K562 (cell line): ENCODE measurements around the gene IRX2.

ENCODE experiments used
- SMAD1 ChIP-seq: fragments of 150-350 bp; IDR thresholded peaks from 2 replicates; pipeline ENCODE4 v1.6.1; 2014; ENCODE audit warnings: low read length, low read depth; ENCODE audit not compliant: partially characterized antibody
- SMARCC2 ChIP-seq: fragments of 450-650 bp; IDR thresholded peaks from 2 replicates; pipeline ENCODE4 v1.6.1; 2017; ENCODE audit warnings: antibody characterized with exemption, moderate library complexity, mild to moderate bottlenecking, low read depth
- ZNF175 ChIP-seq: fragments of 200-800 bp; sonication (Bioruptor generic); IDR thresholded peaks from 2 replicates; pipeline ENCODE4 v1.6.1; 2016; ENCODE audit warnings: low read depth, mild to moderate bottlenecking, missing genetic modification characterization, missing compliant biosample characterization
- TF ChIP-seq, protein P1 (sequence below), 3 experiments: IDR thresholded peaks in 2 of 3; conservative IDR thresholded peaks in 1 of 3; 2 replicates each; pipeline ENCODE4 v1.5.1; 2011 to 2012; ENCODE audit warnings: low read length in 3 of 3, mild to moderate bottlenecking in 3 of 3, control low read depth in 2 of 3, improper control_type of control experiment in 1 of 3, inconsistent platforms in 1 of 3, low read depth in 1 of 3, mixed read lengths in 1 of 3, moderate library complexity in 1 of 3; ENCODE audit not compliant: insufficient read depth in 2 of 3
- TF ChIP-seq, protein P2 (sequence below), 2 experiments: fragments of 150-350 bp in 1 of 2; IDR thresholded peaks; 2 replicates each; pipeline ENCODE4 v1.6.1; 2012 to 2016; ENCODE audit warnings: low read depth in 2 of 2, low read length in 2 of 2, mild to moderate bottlenecking in 1 of 2, moderate library complexity in 1 of 2

DNA sequence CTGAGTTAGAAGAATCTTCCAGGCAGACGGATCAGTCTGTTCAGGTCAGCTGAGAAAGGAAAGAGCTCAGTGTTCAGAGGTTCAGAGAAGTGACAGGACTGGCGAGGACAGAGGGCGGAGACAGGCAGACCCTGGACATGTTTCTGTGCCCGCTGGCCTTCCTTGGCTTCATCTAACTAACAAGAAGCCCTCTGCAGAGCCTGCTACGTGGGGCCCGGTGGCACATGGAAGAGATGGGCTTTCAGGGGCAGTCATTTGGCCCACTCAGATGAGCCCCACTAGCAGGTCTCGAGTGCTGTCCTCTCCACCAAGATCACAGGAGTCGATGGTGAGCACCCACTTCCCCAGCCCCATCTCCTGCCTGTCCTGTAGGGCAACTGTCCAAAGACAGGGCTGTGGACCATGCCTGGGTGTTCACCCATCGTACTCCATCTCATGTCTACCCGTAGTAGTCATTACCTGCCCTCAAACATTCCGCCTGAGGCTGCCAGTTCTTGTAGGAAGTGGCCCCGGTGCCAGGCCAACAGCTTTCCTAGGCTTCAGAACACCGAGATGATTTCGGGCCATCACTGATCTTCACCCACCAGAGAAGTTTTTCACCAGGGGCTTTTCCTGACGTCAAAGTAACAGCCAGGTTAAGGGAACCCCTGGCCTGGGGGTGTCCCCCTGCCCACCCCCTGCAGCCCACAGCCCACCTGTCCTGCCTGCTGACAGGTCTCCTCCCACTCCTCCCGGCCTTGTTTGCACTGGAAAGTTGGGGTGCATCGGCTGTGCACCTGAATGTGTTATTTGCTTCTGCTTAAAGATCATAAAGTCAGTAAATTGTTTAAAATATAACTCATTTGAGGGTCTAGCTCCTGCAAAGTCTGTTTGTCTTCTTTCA is 14.0 kb downstream of the IRX2 start:
- TF ChIP-seq SMAD1 (no peak), ZNF175 (no peak), SMARCC2 (no peak)
- TF ChIP-seq, protein P1, sequence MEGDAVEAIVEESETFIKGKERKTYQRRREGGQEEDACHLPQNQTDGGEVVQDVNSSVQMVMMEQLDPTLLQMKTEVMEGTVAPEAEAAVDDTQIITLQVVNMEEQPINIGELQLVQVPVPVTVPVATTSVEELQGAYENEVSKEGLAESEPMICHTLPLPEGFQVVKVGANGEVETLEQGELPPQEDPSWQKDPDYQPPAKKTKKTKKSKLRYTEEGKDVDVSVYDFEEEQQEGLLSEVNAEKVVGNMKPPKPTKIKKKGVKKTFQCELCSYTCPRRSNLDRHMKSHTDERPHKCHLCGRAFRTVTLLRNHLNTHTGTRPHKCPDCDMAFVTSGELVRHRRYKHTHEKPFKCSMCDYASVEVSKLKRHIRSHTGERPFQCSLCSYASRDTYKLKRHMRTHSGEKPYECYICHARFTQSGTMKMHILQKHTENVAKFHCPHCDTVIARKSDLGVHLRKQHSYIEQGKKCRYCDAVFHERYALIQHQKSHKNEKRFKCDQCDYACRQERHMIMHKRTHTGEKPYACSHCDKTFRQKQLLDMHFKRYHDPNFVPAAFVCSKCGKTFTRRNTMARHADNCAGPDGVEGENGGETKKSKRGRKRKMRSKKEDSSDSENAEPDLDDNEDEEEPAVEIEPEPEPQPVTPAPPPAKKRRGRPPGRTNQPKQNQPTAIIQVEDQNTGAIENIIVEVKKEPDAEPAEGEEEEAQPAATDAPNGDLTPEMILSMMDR (IDR thresholded peaks at IDR 0.05 in 2 of 3, conservative IDR thresholded peaks at IDR 0.05 in 1 of 3; ENCODE audit: insufficient read depth in 2 of 3, low read depth in 1 of 3, low read length in 3 of 3) = no peak
- TF ChIP-seq, protein P2, sequence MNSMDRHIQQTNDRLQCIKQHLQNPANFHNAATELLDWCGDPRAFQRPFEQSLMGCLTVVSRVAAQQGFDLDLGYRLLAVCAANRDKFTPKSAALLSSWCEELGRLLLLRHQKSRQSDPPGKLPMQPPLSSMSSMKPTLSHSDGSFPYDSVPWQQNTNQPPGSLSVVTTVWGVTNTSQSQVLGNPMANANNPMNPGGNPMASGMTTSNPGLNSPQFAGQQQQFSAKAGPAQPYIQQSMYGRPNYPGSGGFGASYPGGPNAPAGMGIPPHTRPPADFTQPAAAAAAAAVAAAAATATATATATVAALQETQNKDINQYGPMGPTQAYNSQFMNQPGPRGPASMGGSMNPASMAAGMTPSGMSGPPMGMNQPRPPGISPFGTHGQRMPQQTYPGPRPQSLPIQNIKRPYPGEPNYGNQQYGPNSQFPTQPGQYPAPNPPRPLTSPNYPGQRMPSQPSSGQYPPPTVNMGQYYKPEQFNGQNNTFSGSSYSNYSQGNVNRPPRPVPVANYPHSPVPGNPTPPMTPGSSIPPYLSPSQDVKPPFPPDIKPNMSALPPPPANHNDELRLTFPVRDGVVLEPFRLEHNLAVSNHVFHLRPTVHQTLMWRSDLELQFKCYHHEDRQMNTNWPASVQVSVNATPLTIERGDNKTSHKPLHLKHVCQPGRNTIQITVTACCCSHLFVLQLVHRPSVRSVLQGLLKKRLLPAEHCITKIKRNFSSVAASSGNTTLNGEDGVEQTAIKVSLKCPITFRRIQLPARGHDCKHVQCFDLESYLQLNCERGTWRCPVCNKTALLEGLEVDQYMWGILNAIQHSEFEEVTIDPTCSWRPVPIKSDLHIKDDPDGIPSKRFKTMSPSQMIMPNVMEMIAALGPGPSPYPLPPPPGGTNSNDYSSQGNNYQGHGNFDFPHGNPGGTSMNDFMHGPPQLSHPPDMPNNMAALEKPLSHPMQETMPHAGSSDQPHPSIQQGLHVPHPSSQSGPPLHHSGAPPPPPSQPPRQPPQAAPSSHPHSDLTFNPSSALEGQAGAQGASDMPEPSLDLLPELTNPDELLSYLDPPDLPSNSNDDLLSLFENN (IDR thresholded peaks at IDR 0.05; ENCODE audit: low read depth in 2 of 2, low read length in 2 of 2) = no peak
